NB4 (cell line): ENCODE measurements around the gene COLQ.
"Not testable (repeated sequence)": the region's sequence is repeated elsewhere in the genome, so short reads cannot be mapped to it uniquely, and the experiment has no call there.

Source experiments
- DNase-seq: peaks from one replicate; pipeline ENCODE4 v3.0.0; 2010; ENCODE audit warnings: low read depth
- H3K4me3 ChIP-seq: one replicate; pipeline ENCODE4 v1.5.1; 2011; ENCODE audit warnings: mild to moderate bottlenecking, low read depth, low read length, moderate library complexity
- CTCF ChIP-seq: IDR thresholded peaks from one replicate; pipeline ENCODE4 v1.5.1; 2012; ENCODE audit warnings: low read depth, low read length
- MYC ChIP-seq: IDR thresholded peaks from 2 replicates; pipeline ENCODE4 v1.6.1; 2011; ENCODE audit warnings: low read depth, low read length
- POLR2A ChIP-seq: IDR thresholded peaks from 2 replicates; pipeline ENCODE4 v1.6.1; 2011; ENCODE audit warnings: mild to moderate bottlenecking; ENCODE audit not compliant: insufficient read length; ENCODE audit errors: extremely low read depth
- TF ChIP-seq, protein P1 (sequence below): IDR thresholded peaks from 2 replicates; pipeline ENCODE4 v1.6.1; 2011; ENCODE audit warnings: low read depth, low read length

Gene COLQ

DNA sequence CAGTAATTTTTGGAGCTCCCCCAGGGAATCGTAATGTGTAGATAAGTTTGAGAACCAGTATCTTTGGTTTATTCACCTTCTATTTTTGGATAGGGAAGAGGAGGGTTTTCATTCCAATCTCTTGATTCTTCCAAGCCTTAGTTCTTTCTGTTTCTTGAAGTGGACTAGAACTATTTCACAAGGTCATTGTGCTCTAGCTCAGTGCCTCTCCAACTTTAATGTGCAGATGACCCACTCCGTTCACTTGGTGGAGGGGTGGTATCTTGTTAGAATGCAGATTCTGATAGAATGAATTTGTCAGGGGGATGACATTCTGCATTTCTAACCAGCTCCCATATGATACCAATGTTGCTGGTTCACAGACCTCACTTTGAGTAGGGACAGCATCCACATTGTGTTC lies 35.5 kb downstream of the COLQ start:
- DNase-seq = no peak
- TF ChIP-seq, protein P1, sequence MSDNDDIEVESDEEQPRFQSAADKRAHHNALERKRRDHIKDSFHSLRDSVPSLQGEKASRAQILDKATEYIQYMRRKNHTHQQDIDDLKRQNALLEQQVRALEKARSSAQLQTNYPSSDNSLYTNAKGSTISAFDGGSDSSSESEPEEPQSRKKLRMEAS = no peak
- TF ChIP-seq MYC = no peak
- TF ChIP-seq POLR2A = no peak
- no peak for TF ChIP-seq CTCF
- H3K4me3 ChIP-seq = no peak overlapping the region

DNA sequence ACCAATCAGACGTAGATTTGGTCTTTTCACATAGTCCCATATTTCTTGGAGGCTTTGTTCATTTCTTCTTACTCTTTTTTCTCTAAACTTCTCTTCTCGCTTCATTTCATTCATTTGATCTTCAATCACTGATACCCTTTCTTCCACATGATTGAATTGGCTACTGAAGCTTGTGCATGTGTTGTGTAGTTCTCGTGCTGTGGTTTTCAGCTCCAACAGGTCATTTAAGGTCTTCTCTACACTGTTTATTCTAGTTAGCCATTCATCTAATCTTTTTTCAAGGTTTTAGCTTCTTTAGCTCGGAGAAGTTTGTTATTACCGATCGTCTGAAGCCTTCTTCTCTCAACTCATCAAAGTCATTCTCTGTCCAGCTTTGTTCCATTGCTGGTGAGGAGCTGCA lies 37.0 kb downstream of the COLQ start:
- H3K4me3 ChIP-seq, DNase-seq: not testable (repeated sequence)

DNA sequence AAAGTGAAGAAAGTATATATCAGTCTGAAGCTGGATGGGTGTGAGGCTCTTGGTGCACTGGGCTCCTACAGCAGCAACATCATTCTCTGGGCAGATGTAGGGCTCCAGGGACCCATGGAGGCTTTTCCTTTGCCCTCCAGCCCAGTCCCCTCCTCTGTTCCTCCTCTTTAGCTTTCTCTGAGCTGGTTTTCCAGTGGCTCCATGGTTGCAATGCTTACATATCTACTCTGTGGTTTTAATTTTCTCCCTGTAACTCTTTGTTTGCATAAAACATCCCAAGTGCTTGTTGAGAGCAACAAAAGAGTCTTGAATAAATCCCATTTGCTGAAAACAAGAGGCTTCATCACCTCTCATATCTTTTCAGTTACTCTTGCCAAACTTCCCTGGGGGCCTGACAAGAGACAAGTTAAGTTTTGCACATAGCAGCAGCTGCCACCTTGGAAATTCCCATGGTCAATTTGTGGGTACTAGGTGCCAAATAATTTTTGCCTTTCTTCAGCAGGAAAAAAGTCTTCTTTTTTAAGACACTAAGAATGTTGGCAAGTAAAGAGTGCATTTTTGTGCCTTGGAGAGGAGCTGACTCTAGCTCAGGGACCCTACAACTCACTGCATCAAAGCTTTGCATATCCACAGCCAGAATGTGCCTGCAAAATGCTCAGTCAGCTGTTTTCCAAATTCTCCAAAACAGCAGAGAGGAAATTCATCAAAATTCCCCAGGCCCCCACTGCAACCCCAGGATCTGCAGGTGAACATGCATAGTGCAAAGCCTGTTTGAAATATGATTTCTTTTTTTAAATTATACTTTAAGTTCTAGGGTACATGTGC lies 41.9 kb downstream of the COLQ start:
- TF ChIP-seq POLR2A (no peak), CTCF (no peak), MYC (no peak)
- TF ChIP-seq, protein P1 = no peak
- no peak for DNase-seq
- no peak overlapping the region for H3K4me3 ChIP-seq

GRCh38 chr3:15478640-15478979 lies 42.9 kb downstream of the COLQ start:
- DNase-seq = no peak
- TF ChIP-seq POLR2A (no peak), CTCF (no peak), MYC (no peak)
- TF ChIP-seq, protein P1 = no peak
- H3K4me3 ChIP-seq = no peak overlapping the region

- DNase-seq = no peak
- TF ChIP-seq MYC = no peak
- H3K4me3 ChIP-seq = no peak overlapping the region
Observed at GRCh38 chr3:15477951-15478639, 43.4 kb downstream of the COLQ start.

- TF ChIP-seq MYC = no peak
- TF ChIP-seq POLR2A = no peak
- TF ChIP-seq CTCF = no peak
- TF ChIP-seq, protein P1 = no peak
- no peak overlapping the region for H3K4me3 ChIP-seq
- no peak for DNase-seq
Observed at GRCh38 chr3:15476378-15476777, 45.1 kb downstream of the COLQ start.

DNA sequence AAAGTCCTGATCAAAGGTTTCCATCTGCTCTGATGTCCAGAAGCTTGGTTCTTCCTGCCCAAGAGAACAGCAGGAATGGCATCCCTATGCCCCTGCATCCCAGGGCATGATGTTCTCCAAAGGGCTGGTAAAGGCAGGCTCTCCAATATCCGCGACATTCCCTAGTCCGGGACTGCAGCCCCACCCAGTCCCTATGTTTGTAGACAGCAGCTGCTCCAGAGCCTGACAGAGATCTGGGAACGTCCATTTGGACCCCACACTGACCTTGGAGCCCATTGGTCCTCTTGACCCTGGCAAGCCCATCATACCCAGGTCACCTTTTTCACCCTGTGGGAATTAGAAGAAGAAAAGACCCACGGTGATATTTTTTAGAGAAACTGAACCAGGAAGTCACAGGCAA lies 46.3 kb downstream of the COLQ start:
- TF ChIP-seq CTCF (no peak), MYC (no peak), POLR2A (no peak)
- TF ChIP-seq, protein P1 = no peak
- no peak for DNase-seq
- no peak overlapping the region for H3K4me3 ChIP-seq
